ENCODE measurements around the gene LYST. TPM values are rescaled to one million over a fixed set of nuclear protein-coding genes. Genes with fewer than 3 reads are reported as not detected.

The LYST gene
- total and polyA plus RNA-seq, 8 donors: 1.7 to 95.6 (median 17.9) TPM

- Histone ChIP-seq H3K9me3 (no peaks in the 10 kb centered on the region), H3K27ac (no peak overlapping the region), H3K27me3 (no peaks in the 10 kb centered on the region), H3K4me3 (no peak overlapping the region), H3K36me3 (peaks cover 2 to 55% (median 45%) of the 10 kb centered on the region in 4 donors), H3K4me1 (peaks cover 0 to 7% (median 0%) of the 10 kb centered on the region in 4 donors)
- DNase-seq: no peak
- intact Hi-C loops (cut with DNase I; ENCODE audit: low total_unique reads): no loop called here
- 84 to 89% (median 88%) methylated on average over 2 of the region's 2 CpGs for WGBS, 5 donors
- no peak for TF ChIP-seq POLR2AphosphoS5 (IDR thresholded peaks at IDR 0.05)
- TF ChIP-seq CTCF (IDR thresholded peaks at IDR 0.05): no peak
- no peak for TF ChIP-seq POLR2A (IDR thresholded peaks at IDR 0.05)
- no peak for TF ChIP-seq EP300 (IDR thresholded peaks at IDR 0.05)
These were observed 131.1 kb downstream of the LYST start for GRCh38 chr1:235735621-235736020.

- Histone ChIP-seq H3K27me3 (no peaks in the 10 kb centered on the region), H3K9me3 (no peaks in the 10 kb centered on the region), H3K4me1 (peaks cover 0 to 5% (median 0%) of the 10 kb centered on the region in 4 donors), H3K27ac (no peak overlapping the region), H3K4me3 (no peak overlapping the region), H3K36me3 (peaks cover 2 to 56% (median 46%) of the 10 kb centered on the region in 4 donors)
- intact Hi-C loops (cut with DNase I; ENCODE audit: low total_unique reads): no loop called here
- TF ChIP-seq CTCF (IDR thresholded peaks at IDR 0.05) (no peak), POLR2A (IDR thresholded peaks at IDR 0.05) (no peak), POLR2AphosphoS5 (IDR thresholded peaks at IDR 0.05) (no peak), EP300 (IDR thresholded peaks at IDR 0.05) (no peak)
- no peak for DNase-seq
These were observed 132.4 kb downstream of the LYST start for GRCh38 chr1:235734335-235734734.

- H3K36me3 ChIP-seq: peaks cover 2 to 74% (median 59%) of the 10 kb centered on the region in 4 donors
- no peaks in the 10 kb centered on the region for H3K9me3 ChIP-seq
- DNase-seq: no peak
- H3K4me3 ChIP-seq: no peak overlapping the region
- WGBS, 5 donors: 90 to 97% (median 92%) methylated on average over 1 of the region's 1 CpG
- no peak overlapping the region for H3K27ac ChIP-seq
- intact Hi-C loops (cut with DNase I; ENCODE audit: low total_unique reads): no loop called here
- no peaks in the 10 kb centered on the region for H3K4me1 ChIP-seq
- TF ChIP-seq CTCF (IDR thresholded peaks at IDR 0.05) (no peak), POLR2A (IDR thresholded peaks at IDR 0.05) (no peak), POLR2AphosphoS5 (IDR thresholded peaks at IDR 0.05) (no peak), EP300 (IDR thresholded peaks at IDR 0.05) (no peak)
- H3K27me3 ChIP-seq: no peaks in the 10 kb centered on the region
These were observed 136.7 kb downstream of the LYST start for GRCh38 chr1:235730007-235730406.

- Histone ChIP-seq H3K4me3 (no peak overlapping the region), H3K9me3 (no peaks in the 10 kb centered on the region), H3K36me3 (peaks cover 13 to 90% (median 85%) of the 10 kb centered on the region in 4 donors), H3K27ac (no peak overlapping the region), H3K27me3 (no peaks in the 10 kb centered on the region), H3K4me1 (no peaks in the 10 kb centered on the region)
- WGBS, 5 donors: 87 to 98% (median 88%) methylated on average over 1 of the region's 1 CpG
- no peak for TF ChIP-seq POLR2AphosphoS5 (IDR thresholded peaks at IDR 0.05)
- TF ChIP-seq EP300 (IDR thresholded peaks at IDR 0.05): no peak
- TF ChIP-seq POLR2A (IDR thresholded peaks at IDR 0.05): no peak
- TF ChIP-seq CTCF (IDR thresholded peaks at IDR 0.05): no peak
- DNase-seq: no peak
- intact Hi-C loops (cut with DNase I; ENCODE audit: low total_unique reads): no loop called here
These were observed 140.1 kb downstream of the LYST start for GRCh38 chr1:235726557-235726956.

Data from stomach (tissue), 9 donors.